ENCODE measurements around the gene DNAH1.

DNA sequence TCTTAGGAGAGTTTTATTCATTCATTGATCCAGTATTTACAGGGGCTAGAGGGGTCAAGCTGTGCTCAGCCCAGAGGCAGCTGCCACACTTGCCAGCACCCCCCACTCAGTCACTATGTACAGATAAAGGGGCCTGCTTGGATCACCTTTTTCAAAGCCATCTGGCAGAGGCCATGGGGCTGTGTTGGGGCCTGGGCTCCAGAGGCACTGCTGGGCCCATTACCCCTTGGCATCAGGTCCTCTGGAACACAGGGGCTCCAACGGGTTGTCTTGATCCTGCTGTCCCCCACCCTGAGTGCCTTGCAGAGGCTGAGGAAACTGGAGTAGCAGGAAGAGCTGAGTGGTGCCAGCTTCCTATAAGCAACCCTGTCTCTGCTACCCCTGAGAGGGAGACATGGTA, 84.9 kb downstream of the DNAH1 start:
- TF ChIP-seq, protein P1, sequence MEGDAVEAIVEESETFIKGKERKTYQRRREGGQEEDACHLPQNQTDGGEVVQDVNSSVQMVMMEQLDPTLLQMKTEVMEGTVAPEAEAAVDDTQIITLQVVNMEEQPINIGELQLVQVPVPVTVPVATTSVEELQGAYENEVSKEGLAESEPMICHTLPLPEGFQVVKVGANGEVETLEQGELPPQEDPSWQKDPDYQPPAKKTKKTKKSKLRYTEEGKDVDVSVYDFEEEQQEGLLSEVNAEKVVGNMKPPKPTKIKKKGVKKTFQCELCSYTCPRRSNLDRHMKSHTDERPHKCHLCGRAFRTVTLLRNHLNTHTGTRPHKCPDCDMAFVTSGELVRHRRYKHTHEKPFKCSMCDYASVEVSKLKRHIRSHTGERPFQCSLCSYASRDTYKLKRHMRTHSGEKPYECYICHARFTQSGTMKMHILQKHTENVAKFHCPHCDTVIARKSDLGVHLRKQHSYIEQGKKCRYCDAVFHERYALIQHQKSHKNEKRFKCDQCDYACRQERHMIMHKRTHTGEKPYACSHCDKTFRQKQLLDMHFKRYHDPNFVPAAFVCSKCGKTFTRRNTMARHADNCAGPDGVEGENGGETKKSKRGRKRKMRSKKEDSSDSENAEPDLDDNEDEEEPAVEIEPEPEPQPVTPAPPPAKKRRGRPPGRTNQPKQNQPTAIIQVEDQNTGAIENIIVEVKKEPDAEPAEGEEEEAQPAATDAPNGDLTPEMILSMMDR (IDR thresholded peaks at IDR 0.05), result no peak
- TF ChIP-seq POLR2A (IDR thresholded peaks at IDR 0.05), result no peak

Data from gastroesophageal sphincter (tissue), 3 donors.